Lower lobe of right lung (tissue), 2 donors: ENCODE measurements around the gene ATP8A1. TPM values are rescaled to one million over a fixed set of nuclear protein-coding genes. Genes with fewer than 3 reads are reported as not detected.

Experiments
- ATAC-seq, 2 donors: fragments of 200-7000 bp; cut with Tn5 transposase; one replicate each; pipeline ENCODE4 v1.9.1; 2020 to 2022; ENCODE audit warnings: mild to moderate bottlenecking in 2 of 2, moderate library complexity in 2 of 2
- DNase-seq: peaks from one replicate; pipeline ENCODE4 v3.0.0-alpha.2; 2020
- H3K27ac ChIP-seq: fragments of 200-600 bp; one replicate; pipeline ENCODE4 v1.8.0; 2022
- H3K27me3 ChIP-seq: fragments of 200-600 bp; one replicate; pipeline ENCODE4 v1.8.0; 2022; ENCODE audit warnings: low read depth
- H3K36me3 ChIP-seq: fragments of 200-600 bp; one replicate; pipeline ENCODE4 v1.8.0; 2022; ENCODE audit warnings: mild to moderate bottlenecking
- H3K4me1 ChIP-seq: fragments of 200-600 bp; one replicate; pipeline ENCODE4 v1.8.0; 2022
- H3K4me3 ChIP-seq: fragments of 200-600 bp; one replicate; pipeline ENCODE4 v1.8.0; 2022; ENCODE audit warnings: mild to moderate bottlenecking
- H3K9me3 ChIP-seq: fragments of 200-600 bp; one replicate; pipeline ENCODE4 v1.8.0; 2022
- CTCF ChIP-seq: fragments of 200-600 bp; IDR thresholded peaks from one replicate; pipeline ENCODE4 v1.8.0; 2022; ENCODE audit warnings: antibody characterized with exemption, mild to moderate bottlenecking
- intact Hi-C: fragments of 100-400 bp; cut with DNase I; formaldehyde crosslinking; loops from one replicate; pipeline ENCODE4 v1.11.0; 2022
- total RNA-seq: library from RNA; stranded (reverse); fragmentation: NEBNext Ultra II Directional; extraction: Animal tissue kit (Norgen Biotek cat#: 25700); gene quantifications from one replicate; pipeline ENCODE4 v1.2.1, GENCODE V29; 2021
- donor health status: DM: no; HTN: yes; CAD: no; lungs with severe emphysema.

ATP8A1 gene
- total RNA-seq, 1 donor from 2014 or later = 84.7 TPM

GRCh38 chr4:42566835-42567234 is 90.1 kb downstream of the ATP8A1 start:
- no peak overlapping the region for H3K27ac ChIP-seq
- H3K9me3 ChIP-seq = no peaks in the 10 kb centered on the region
- DNase-seq (no peak), ATAC-seq (no peak)
- no peak overlapping the region for H3K4me3 ChIP-seq
- peaks cover 5% of the 10 kb centered on the region for H3K36me3 ChIP-seq
- no peak for TF ChIP-seq CTCF
- H3K27me3 ChIP-seq = no peaks in the 10 kb centered on the region
- H3K4me1 ChIP-seq = peaks cover 10% of the 10 kb centered on the region
- intact Hi-C loops = loop anchor here (10.0 kb wide), 1 partner anchor 178 kb away; no protein-coding TSS in a partner anchor

- H3K27me3 ChIP-seq = no peaks in the 10 kb centered on the region
- intact Hi-C loops = loop anchor here (10.0 kb wide), 1 partner anchor 183 kb away; no protein-coding TSS in a partner anchor
- H3K27ac ChIP-seq = no peak overlapping the region
- H3K4me3 ChIP-seq = no peak overlapping the region
- H3K4me1 ChIP-seq = no peaks in the 10 kb centered on the region
- no peak for TF ChIP-seq CTCF
- ATAC-seq (no peak), DNase-seq (no peak)
- H3K36me3 ChIP-seq = peaks cover 5% of the 10 kb centered on the region
- no peaks in the 10 kb centered on the region for H3K9me3 ChIP-seq
Measured at GRCh38 chr4:42562016-42562415, 94.9 kb downstream of the ATP8A1 start.

GRCh38 chr4:42561031-42561430 is 95.9 kb downstream of the ATP8A1 start:
- Histone ChIP-seq H3K36me3 (peaks cover 5% of the 10 kb centered on the region), H3K4me1 (no peaks in the 10 kb centered on the region), H3K9me3 (no peaks in the 10 kb centered on the region), H3K4me3 (no peak overlapping the region), H3K27ac (no peak overlapping the region), H3K27me3 (no peaks in the 10 kb centered on the region)
- ATAC-seq (peak; percentile 19 to 49), DNase-seq (no peak)
- intact Hi-C loops = loop anchor here (10.0 kb wide), 1 partner anchor 184 kb away; no protein-coding TSS in a partner anchor
- TF ChIP-seq CTCF = no peak

- intact Hi-C loops = loop anchor here (10.0 kb wide), 1 partner anchor 184 kb away; no protein-coding TSS in a partner anchor
- Histone ChIP-seq H3K27me3 (no peaks in the 10 kb centered on the region), H3K36me3 (peaks cover 5% of the 10 kb centered on the region), H3K4me3 (no peak overlapping the region), H3K27ac (no peak overlapping the region), H3K4me1 (no peaks in the 10 kb centered on the region), H3K9me3 (no peaks in the 10 kb centered on the region)
- TF ChIP-seq CTCF = no peak
- DNase-seq (no peak), ATAC-seq (peak in 1 of 2 donors; percentile 66)
Measured at GRCh38 chr4:42560467-42560861, 96.4 kb downstream of the ATP8A1 start.

GRCh38 chr4:42558156-42558555 is 98.7 kb downstream of the ATP8A1 start:
- Histone ChIP-seq H3K36me3 (peaks cover 9% of the 10 kb centered on the region), H3K9me3 (no peaks in the 10 kb centered on the region), H3K27ac (no peak overlapping the region), H3K4me1 (no peaks in the 10 kb centered on the region), H3K4me3 (no peak overlapping the region), H3K27me3 (no peaks in the 10 kb centered on the region)
- TF ChIP-seq CTCF = no peak
- ATAC-seq = peak in 1 of 2 donors; percentile 46
- intact Hi-C loops = no loop called here
- DNase-seq = no peak
